Measurements from ENCODE around the gene MMADHC.

DNA sequence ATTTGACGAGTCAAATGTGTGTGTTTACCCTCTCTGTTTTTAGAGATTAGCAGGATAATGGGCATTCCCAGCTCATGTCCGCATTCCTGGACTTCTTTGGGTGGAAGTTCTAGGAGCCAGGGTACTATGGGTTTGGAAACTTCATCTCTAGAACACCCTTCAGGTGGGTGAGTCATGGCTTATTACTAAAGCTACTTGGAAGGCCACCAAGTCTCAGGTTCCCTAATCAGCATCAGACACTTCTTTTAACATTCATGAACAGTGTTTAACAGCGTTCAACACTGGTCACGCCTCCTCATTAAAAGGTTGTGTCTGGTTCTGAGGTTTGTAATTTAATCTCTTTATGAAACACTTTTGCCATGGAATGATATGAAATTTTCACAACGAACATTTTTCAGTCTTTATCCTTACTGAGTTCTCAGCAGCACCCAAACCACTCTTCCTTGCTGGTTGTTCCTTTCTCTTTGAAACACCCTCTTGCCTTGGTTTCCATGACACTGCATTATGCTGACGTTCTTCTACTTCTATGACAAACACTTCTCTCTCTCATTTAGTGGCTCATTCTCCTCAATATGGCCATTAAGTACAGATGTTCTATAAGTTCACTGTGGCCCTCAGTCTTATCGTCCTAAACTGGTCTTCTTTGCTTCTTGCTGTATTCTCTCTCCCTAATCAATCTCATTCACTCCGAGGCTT, 49.3 kb downstream of the MMADHC start:
- TF ChIP-seq EZH2 (IDR thresholded peaks at IDR 0.05; ENCODE audit: insufficient read depth, poor library complexity, severe bottlenecking), result no peak
- no peak for TF ChIP-seq EZH2phosphoT487 (IDR thresholded peaks at IDR 0.05; ENCODE audit: insufficient read depth, low read depth)

Data from GM23248 (cell line).